Measurements from ENCODE around the gene MPP1. TPM values are rescaled to one million over a fixed set of nuclear protein-coding genes. Genes with fewer than 3 reads are reported as not detected.
"Not testable (repeated sequence)": the region's sequence is repeated elsewhere in the genome, so short reads cannot be mapped to it uniquely, and the experiment has no call there.

MPP1 gene
- total RNA-seq, 6 experiments from 2014 or later, result 17.0 to 22.7 (median 20.5) TPM

DNA sequence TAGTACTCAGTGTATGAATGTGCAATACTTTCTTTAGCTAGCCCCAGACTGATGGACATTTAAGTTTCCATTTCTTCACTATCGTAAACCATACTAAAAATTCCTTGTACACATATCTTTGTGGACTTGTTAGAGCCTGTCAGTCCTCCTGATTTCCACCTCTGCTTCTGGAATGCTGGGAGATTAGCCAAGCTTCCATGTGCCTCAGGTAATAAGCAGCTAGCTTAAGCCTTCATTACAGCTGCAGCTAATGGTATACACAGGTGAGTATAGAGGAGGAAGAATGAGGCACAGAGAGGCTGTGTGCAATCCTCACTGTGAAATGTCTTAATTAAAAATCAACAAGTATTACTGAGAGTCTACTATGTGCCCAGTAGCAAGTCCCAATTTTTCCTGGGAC, 19.4 kb upstream of the MPP1 start:
- Mint-ChIP-seq H3K36me3 (ENCODE audit: low read depth) (no peaks in the 10 kb centered on the region), H3K9me3 (no peaks in the 10 kb centered on the region), H3K27me3 (ENCODE audit: insufficient read depth) (peaks cover 10% of the 10 kb centered on the region), H3K4me3 (no peak overlapping the region), H3K27ac (no peak overlapping the region), H3K4me1 (ENCODE audit: low read depth) (no peaks in the 10 kb centered on the region)
- TF ChIP-seq, protein P1, sequence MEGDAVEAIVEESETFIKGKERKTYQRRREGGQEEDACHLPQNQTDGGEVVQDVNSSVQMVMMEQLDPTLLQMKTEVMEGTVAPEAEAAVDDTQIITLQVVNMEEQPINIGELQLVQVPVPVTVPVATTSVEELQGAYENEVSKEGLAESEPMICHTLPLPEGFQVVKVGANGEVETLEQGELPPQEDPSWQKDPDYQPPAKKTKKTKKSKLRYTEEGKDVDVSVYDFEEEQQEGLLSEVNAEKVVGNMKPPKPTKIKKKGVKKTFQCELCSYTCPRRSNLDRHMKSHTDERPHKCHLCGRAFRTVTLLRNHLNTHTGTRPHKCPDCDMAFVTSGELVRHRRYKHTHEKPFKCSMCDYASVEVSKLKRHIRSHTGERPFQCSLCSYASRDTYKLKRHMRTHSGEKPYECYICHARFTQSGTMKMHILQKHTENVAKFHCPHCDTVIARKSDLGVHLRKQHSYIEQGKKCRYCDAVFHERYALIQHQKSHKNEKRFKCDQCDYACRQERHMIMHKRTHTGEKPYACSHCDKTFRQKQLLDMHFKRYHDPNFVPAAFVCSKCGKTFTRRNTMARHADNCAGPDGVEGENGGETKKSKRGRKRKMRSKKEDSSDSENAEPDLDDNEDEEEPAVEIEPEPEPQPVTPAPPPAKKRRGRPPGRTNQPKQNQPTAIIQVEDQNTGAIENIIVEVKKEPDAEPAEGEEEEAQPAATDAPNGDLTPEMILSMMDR (IDR thresholded peaks at IDR 0.05), result no peak
- DNase-seq, result no peak

DNA sequence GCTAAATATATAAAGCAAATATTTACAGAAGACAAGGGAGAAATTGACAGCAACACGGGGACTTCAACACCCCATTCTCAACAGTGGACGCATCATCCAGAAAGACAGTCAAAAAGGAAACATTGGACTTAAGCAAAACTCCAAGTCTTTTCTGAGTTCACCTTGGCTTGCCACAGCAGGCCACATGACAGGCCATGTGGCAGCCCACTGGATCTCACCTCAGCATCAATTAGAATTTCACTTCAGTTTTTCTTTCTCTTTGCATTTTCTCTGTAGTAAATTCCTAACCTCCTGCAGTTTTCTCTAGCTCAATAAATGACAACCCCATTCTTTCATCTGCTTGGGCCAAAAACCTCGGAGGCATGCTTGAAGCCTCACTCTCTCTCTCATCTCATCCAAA, 16.7 kb upstream of the MPP1 start:
- TF ChIP-seq, protein P1 (IDR thresholded peaks at IDR 0.05), result no peak
- no peak overlapping the region for H3K27ac Mint-ChIP-seq
- no peaks in the 10 kb centered on the region for H3K4me1 Mint-ChIP-seq (ENCODE audit: low read depth)
- no peaks in the 10 kb centered on the region for H3K9me3 Mint-ChIP-seq
- no peaks in the 10 kb centered on the region for H3K36me3 Mint-ChIP-seq (ENCODE audit: low read depth)
- DNase-seq, result no peak
- H3K27me3 Mint-ChIP-seq (ENCODE audit: insufficient read depth), result peaks cover 8% of the 10 kb centered on the region
- no peak overlapping the region for H3K4me3 Mint-ChIP-seq

DNA sequence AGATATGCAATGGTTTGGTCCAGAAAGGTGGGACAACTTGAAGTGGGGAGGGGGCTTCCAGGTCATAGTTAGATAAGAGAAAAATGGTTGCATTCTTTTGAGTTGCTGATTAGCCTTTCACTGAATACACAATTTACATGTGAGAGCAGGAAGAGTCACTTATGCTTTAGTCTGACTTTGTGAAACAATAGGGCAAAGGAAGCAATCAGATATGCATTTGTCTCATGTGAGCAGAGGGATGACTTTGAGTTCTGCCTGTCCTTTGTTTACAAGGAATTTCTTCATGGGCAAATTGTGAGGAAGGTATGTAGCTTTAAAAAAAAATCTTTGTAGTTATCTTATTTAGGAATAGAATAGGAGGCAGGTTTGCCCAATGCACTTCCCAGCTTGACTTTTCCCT, 16.2 kb upstream of the MPP1 start:
- TF ChIP-seq, protein P1 (IDR thresholded peaks at IDR 0.05), result no peak
- H3K27ac Mint-ChIP-seq, result no peak overlapping the region
- no peaks in the 10 kb centered on the region for H3K9me3 Mint-ChIP-seq

DNA sequence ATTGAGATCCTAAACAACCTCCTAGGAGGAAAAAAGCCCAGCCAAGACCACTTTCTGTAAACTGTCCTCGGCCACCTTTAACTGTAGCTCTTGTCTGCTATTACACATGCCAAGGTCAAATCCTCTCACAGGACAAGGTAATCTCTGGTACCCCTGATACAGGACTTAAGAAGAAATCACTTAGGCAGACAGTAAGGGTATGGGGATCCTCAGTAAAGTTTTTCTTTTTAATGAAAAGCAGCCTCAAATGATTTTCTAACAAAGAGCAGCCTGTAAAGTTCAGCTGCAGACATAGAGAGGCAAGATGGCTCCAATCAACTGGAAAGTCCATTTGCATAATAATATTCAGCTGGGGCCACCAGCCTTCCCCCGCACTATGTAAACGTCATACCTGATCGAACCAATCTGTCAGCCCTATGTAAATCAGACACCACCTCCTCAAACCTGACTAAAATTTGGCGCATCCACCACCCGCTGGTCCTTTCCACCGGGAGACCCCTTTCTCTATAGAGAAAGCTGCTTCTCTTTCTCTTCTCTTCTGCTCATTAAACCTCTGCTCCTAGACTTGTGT, 14.6 kb upstream of the MPP1 start:
- H3K27ac Mint-ChIP-seq, result no peak overlapping the region

More for the DNA sequence above, 16.2 kb upstream of the MPP1 start:
- Mint-ChIP-seq H3K4me3 (no peak overlapping the region), H3K27me3 (ENCODE audit: insufficient read depth) (peaks cover 8% of the 10 kb centered on the region), H3K4me1 (ENCODE audit: low read depth) (no peaks in the 10 kb centered on the region), H3K36me3 (ENCODE audit: low read depth) (no peaks in the 10 kb centered on the region)
- no peak for DNase-seq

DNA sequence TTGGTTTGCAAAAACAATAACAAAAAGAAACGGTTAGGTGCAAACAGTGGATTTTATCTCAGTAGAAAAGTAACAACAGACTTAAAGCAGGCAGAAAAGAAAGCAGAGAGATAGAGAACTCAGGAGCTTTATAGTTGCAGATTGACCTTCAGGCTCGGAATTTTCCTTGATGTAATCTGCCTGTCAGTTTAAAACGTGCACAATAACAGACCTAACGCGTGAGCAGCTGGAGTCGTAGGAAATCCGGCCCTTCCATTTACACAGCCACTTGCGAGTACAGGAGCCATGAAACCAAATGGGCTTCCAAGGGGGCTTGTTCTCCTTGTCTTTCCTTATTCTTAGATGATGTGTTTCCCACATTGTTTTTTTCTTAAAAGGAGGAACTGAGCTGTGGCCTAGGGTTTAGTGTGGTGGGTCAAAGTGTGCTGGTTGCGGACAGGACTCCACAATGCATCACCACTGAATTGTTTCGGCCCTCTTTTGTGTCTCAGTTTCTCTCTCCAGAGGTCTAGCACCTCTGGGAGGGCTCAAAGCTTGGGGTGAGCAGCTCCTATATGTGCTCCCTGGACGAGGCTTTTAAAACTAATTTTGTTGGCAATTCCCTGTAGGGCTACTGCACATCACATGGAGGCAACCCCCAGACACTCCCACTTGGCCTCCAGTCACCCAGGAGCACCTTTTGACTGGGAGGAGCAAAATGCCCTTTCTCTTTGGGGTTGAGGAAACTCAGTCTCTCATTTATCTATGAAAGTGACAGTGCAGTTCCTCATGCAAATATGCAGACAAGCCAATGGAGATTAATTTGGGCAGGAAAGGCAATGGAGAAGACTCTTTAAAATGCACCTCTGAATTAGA, 13.9 kb upstream of the MPP1 start:
- no peaks in the 10 kb centered on the region for H3K36me3 Mint-ChIP-seq (ENCODE audit: low read depth)
- no peak overlapping the region for H3K4me3 Mint-ChIP-seq
- no peaks in the 10 kb centered on the region for H3K9me3 Mint-ChIP-seq
- no peaks in the 10 kb centered on the region for H3K4me1 Mint-ChIP-seq (ENCODE audit: low read depth)
- TF ChIP-seq, protein P1 (IDR thresholded peaks at IDR 0.05), result no peak
- DNase-seq, result no peak
- no peak overlapping the region for H3K27ac Mint-ChIP-seq
- peaks cover 11% of the 10 kb centered on the region for H3K27me3 Mint-ChIP-seq (ENCODE audit: insufficient read depth)

More for the DNA sequence above, 14.6 kb upstream of the MPP1 start:
- no peak overlapping the region for H3K4me3 Mint-ChIP-seq
- no peaks in the 10 kb centered on the region for H3K9me3 Mint-ChIP-seq
- H3K27me3 Mint-ChIP-seq (ENCODE audit: insufficient read depth), result peaks cover 8% of the 10 kb centered on the region
- no peaks in the 10 kb centered on the region for H3K36me3 Mint-ChIP-seq (ENCODE audit: low read depth)
- TF ChIP-seq, protein P1 (IDR thresholded peaks at IDR 0.05), result no peak
- H3K4me1 Mint-ChIP-seq (ENCODE audit: low read depth), result no peaks in the 10 kb centered on the region
- no peak for DNase-seq

DNA sequence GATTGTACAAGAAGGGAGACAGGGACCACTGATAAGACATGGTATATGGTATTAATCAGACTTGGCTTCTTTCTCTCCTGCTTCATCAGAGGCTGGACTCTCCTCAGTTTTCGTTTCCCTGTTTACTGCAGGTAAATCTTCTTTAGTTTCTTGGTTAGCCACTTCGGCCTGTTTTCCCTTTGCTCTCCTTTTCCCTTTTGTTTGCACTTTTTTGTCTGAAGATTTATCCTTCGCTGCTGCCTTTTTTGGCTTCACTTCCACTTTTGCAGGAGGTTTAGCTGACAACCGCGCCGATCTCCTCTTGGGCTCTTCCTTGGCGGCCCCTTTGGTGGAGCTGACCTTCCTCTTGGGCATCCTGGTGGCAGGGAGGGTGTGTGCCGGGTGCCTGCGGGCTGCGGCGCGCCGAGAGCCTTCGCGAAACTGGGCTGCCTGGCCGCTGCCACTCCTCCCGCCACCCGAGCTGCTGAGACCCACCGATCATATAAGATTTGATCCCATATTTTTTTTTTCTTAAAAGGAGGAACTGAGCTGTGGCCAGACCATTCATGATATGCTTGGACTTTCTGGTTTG, 11.8 kb upstream of the MPP1 start:
- not testable (repeated sequence) for DNase-seq; H3K4me1 Mint-ChIP-seq (ENCODE audit: low read depth); H3K27me3 Mint-ChIP-seq (ENCODE audit: insufficient read depth); H3K36me3 Mint-ChIP-seq (ENCODE audit: low read depth); H3K9me3 Mint-ChIP-seq; H3K4me3 Mint-ChIP-seq; H3K27ac Mint-ChIP-seq

DNA sequence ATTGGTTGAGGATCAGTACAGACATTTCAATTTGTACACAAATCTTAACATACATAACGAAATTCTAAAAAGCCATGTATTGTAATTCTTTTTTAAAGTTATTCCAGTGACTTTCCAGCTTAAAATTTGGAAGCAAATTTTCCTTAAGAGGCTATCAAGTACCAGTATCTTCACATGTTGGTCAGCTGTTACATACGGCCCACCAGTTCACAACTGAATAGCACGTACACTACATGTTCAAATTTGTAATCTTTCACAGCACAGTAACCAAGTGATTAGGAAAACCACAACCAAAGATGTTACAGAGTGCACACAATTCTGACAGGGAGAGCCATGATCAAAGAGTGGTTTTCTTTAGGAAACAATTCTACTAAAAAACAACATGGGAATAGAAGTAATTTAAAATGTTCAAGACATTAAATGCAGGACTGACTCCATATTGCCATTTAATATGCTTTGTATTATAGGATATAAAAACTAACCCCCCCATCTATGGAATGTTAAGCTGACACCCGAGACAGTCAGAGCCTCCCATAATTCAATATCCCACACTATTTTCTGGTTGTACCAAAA, 11.1 kb upstream of the MPP1 start:
- not testable (repeated sequence) for H3K36me3 Mint-ChIP-seq (ENCODE audit: low read depth); H3K27ac Mint-ChIP-seq; H3K4me3 Mint-ChIP-seq; H3K4me1 Mint-ChIP-seq (ENCODE audit: low read depth); H3K27me3 Mint-ChIP-seq (ENCODE audit: insufficient read depth); DNase-seq; H3K9me3 Mint-ChIP-seq

Measured in HFFc6 (cell line).